BLaER1 (cell line): ENCODE measurements around the gene CHST10.
"Not testable (repeated sequence)": the region's sequence is repeated elsewhere in the genome, so short reads cannot be mapped to it uniquely, and the experiment has no call there.

ENCODE experiments used
- H3K27ac ChIP-seq: shearing (Covaris generic); formaldehyde crosslinking; 2 replicates; pipeline ENCODE4 v1.8.1; 2022
- H3K27me3 ChIP-seq: shearing (Covaris generic); formaldehyde crosslinking; 2 replicates; pipeline ENCODE4 v1.8.1; 2022
- H3K36me3 ChIP-seq: shearing (Covaris generic); formaldehyde crosslinking; 2 replicates; pipeline ENCODE4 v1.8.1; 2022
- H3K4me1 ChIP-seq: shearing (Covaris generic); formaldehyde crosslinking; 2 replicates; pipeline ENCODE4 v1.8.1; 2022
- H3K4me2 ChIP-seq: shearing (Covaris generic); formaldehyde crosslinking; 2 replicates; pipeline ENCODE4 v1.8.1; 2022
- H3K4me3 ChIP-seq: shearing (Covaris generic); formaldehyde crosslinking; 2 replicates; pipeline ENCODE4 v1.8.1; 2022
- H3K9ac ChIP-seq: shearing (Covaris generic); formaldehyde crosslinking; 2 replicates; pipeline ENCODE4 v1.8.1; 2022
- H3K9me3 ChIP-seq: shearing (Covaris generic); formaldehyde crosslinking; 2 replicates; pipeline ENCODE4 v1.8.1; 2022
- H4K20me1 ChIP-seq: shearing (Covaris generic); formaldehyde crosslinking; 2 replicates; pipeline ENCODE4 v1.8.1; 2022
- Cebpa-rat ChIP-seq: shearing (Covaris generic); IDR thresholded peaks from 2 replicates; pipeline ENCODE4 v1.8.1; 2022

The CHST10 gene, protein sequence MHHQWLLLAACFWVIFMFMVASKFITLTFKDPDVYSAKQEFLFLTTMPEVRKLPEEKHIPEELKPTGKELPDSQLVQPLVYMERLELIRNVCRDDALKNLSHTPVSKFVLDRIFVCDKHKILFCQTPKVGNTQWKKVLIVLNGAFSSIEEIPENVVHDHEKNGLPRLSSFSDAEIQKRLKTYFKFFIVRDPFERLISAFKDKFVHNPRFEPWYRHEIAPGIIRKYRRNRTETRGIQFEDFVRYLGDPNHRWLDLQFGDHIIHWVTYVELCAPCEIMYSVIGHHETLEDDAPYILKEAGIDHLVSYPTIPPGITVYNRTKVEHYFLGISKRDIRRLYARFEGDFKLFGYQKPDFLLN

DNA sequence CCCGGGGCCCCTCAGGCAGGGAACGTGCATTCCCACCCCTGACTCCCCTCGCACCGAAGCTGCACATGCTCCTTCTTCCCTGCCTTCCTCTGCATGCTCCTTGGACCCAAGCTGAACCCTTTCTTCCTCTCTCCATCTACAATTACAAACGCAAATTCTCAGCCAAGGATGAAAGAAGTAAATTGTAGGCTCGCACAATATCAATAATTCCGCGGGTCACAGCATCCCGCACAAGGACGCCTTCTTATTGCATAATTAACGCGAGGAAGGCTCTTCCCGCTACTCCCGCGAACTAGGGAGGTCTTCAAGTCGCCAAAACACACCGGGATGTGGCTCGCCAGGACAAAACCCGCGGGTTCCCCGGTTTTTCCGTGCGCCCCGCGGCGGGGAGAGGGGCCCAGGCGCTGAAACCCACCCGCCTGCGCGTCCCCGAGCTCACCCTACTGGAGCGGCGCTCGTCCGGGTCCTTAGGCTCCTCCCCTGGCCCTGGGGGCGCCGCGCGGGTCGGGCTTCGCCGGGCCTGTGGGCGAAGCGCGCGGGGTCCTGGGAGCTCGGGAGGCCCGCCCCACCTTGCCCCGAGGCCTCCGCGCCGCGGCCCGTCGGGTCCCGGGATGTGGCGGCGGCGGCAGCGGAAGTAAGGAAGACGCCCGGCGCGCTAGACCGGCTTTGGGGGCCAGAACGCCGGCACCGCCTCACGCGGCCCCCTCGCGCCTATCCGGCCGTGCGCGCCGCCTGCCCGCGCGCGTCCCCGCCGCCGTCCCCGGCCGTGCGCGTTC is at the start of gene CHST10:
Gene CHST10, minus strand, starts transcription at position 734 of the 776 bp plus-strand sequence. CDS start 10,993 bp downstream, outside the sequence.
- H3K9me3 ChIP-seq = no peaks in the 10 kb centered on the region
- peaks cover 27% of the 10 kb centered on the region for H3K36me3 ChIP-seq
- H3K4me2 ChIP-seq = peak within 1 kb of the TSS; percentile 92
- H3K27me3 ChIP-seq = no peaks in the 10 kb centered on the region
- peaks cover 18% of the 10 kb centered on the region for H3K4me1 ChIP-seq
- peak within 1 kb of the TSS; percentile 91 for H3K27ac ChIP-seq
- peak; percentile 42; the same call in 1 of the 2 replicates for TF ChIP-seq Cebpa-rat
- peak within 1 kb of the TSS; percentile 89 for H3K9ac ChIP-seq
- H3K4me3 ChIP-seq = peak within 1 kb of the TSS; percentile 88
- no peaks in the 10 kb centered on the region for H4K20me1 ChIP-seq

- H3K27ac ChIP-seq = no peak overlapping the region
- H3K9ac ChIP-seq = no peak overlapping the region
- H3K36me3 ChIP-seq = no peaks in the 10 kb centered on the region
- H3K4me1 ChIP-seq = no peaks in the 10 kb centered on the region
- H3K9me3 ChIP-seq = peaks cover 80% of the 10 kb centered on the region
- no peak for TF ChIP-seq Cebpa-rat
- H4K20me1 ChIP-seq = no peaks in the 10 kb centered on the region
- H3K27me3 ChIP-seq = no peaks in the 10 kb centered on the region
- no peak overlapping the region for H3K4me3 ChIP-seq
- H3K4me2 ChIP-seq = no peak overlapping the region
These were observed 43.5 kb upstream of the CHST10 start for GRCh38 chr2:100460904-100461530.

- not testable (repeated sequence) for H3K36me3 ChIP-seq, H4K20me1 ChIP-seq, H3K9ac ChIP-seq, H3K4me2 ChIP-seq, H3K4me1 ChIP-seq, H3K4me3 ChIP-seq, H3K27me3 ChIP-seq, H3K27ac ChIP-seq
- peaks cover 81% of the 10 kb centered on the region for H3K9me3 ChIP-seq
These were observed 38.9 kb upstream of the CHST10 start for GRCh38 chr2:100456357-100456756.

DNA sequence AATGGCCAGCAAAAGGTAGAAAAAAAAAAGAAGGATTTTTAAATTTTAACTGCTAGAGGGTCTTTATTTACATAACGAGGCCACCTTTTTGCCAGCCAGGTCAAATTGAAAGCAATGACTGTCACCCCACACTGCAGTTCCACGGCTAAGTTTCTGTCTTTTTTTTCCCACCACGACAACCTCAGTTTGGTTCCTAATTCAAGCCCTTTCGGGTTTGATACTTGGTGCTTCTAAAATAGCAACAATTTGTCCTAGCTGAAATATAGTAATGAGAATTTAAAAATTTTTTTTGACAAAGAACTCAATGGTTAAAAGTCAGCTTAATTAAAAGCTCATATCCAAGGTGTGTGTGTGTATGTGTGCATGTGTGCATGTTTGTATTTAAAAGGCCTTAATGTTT is 36.4 kb upstream of the CHST10 start:
- no peak for TF ChIP-seq Cebpa-rat
- no peaks in the 10 kb centered on the region for H3K36me3 ChIP-seq
- no peak overlapping the region for H3K9ac ChIP-seq
- no peaks in the 10 kb centered on the region for H3K4me1 ChIP-seq
- H3K4me2 ChIP-seq = no peak overlapping the region
- H3K4me3 ChIP-seq = no peak overlapping the region
- no peaks in the 10 kb centered on the region for H3K27me3 ChIP-seq
- no peaks in the 10 kb centered on the region for H4K20me1 ChIP-seq
- H3K27ac ChIP-seq = no peak overlapping the region
- peaks cover 64% of the 10 kb centered on the region for H3K9me3 ChIP-seq

- Histone ChIP-seq H3K9me3 (peaks cover 43% of the 10 kb centered on the region), H3K27me3 (no peaks in the 10 kb centered on the region), H3K27ac (no peak overlapping the region), H3K9ac (no peak overlapping the region), H3K4me3 (no peak overlapping the region), H3K4me1 (no peaks in the 10 kb centered on the region), H3K4me2 (no peak overlapping the region), H4K20me1 (no peaks in the 10 kb centered on the region), H3K36me3 (no peaks in the 10 kb centered on the region)
- no peak for TF ChIP-seq Cebpa-rat
These were observed 34.3 kb upstream of the CHST10 start for GRCh38 chr2:100451734-100452133.

DNA sequence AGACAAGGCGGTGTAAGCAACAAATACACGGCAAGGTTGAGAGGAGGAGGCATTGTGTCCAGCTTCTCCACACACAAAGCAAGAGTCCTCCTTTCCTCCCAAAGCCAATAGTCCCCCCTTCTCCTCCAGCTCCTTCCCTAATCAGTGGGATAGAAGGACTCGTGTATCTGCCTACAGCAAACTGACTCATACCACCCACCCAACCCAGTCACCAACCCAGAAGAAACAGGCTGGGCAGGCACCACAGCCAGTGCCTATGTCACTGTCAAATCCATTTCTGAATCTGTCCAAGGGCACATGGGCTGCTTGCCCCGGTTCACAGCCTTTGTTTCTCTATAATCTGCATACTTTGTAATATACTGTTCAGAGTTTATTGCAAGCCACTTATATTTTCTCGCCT is 33.6 kb upstream of the CHST10 start:
- Histone ChIP-seq H3K9ac (no peak overlapping the region), H4K20me1 (no peaks in the 10 kb centered on the region), H3K27ac (no peak overlapping the region), H3K4me2 (no peak overlapping the region), H3K9me3 (peaks cover 44% of the 10 kb centered on the region), H3K36me3 (no peaks in the 10 kb centered on the region), H3K4me3 (no peak overlapping the region), H3K27me3 (no peaks in the 10 kb centered on the region), H3K4me1 (no peaks in the 10 kb centered on the region)
- no peak for TF ChIP-seq Cebpa-rat

DNA sequence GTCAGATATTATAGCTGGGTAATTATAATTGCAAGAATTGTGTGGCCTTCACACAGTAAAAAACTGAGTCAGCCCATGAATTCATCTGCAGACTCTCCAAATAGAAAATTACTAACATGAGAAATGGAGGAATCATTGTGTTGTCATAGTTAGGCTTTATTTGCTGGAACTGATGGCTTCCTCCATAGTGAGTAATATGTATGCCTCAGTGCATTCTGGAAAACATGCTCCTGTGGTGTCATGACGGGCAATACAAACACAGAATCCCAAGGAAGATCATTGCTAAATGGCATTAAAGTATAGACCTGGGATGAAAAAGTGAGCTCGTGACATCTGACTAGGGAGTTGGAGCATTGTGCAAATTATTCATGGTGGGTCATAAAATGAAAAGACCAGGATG is 29.2 kb upstream of the CHST10 start:
- Histone ChIP-seq H3K27me3 (no peaks in the 10 kb centered on the region), H3K4me1 (no peaks in the 10 kb centered on the region), H4K20me1 (no peaks in the 10 kb centered on the region), H3K27ac (no peak overlapping the region), H3K4me2 (no peak overlapping the region), H3K36me3 (no peaks in the 10 kb centered on the region), H3K4me3 (no peak overlapping the region), H3K9me3 (peaks cover 22% of the 10 kb centered on the region), H3K9ac (no peak overlapping the region)
- no peak for TF ChIP-seq Cebpa-rat

DNA sequence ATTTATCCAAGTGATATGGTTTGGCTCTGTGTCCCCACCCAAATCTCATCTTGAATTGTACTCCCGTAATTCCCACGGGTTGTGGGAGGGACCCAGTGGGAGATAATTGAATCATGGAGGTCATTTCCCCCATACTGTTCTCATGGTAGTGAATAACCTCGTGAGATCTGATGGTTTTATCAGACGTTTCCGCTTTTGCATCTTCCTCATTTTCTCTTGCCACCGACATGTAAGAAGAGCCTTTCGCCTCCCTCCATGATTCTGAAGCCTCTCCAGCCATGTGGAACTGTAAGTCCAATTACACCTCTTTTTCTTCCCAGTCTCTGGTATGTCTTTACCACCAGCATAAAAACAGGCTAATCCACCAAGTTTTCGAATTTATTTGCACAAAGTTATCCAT is 20.3 kb upstream of the CHST10 start:
- H3K36me3 ChIP-seq = no peaks in the 10 kb centered on the region
- H3K4me2 ChIP-seq = no peak overlapping the region
- H3K4me3 ChIP-seq = no peak overlapping the region
- no peaks in the 10 kb centered on the region for H3K4me1 ChIP-seq
- H3K9me3 ChIP-seq = no peaks in the 10 kb centered on the region
- H3K27ac ChIP-seq = no peak overlapping the region
- H3K9ac ChIP-seq = no peak overlapping the region
- H3K27me3 ChIP-seq = no peaks in the 10 kb centered on the region
- TF ChIP-seq Cebpa-rat = no peak
- no peaks in the 10 kb centered on the region for H4K20me1 ChIP-seq

GRCh38 chr2:100429726-100430125 is 12.3 kb upstream of the CHST10 start:
- H4K20me1 ChIP-seq = no peaks in the 10 kb centered on the region
- no peak for TF ChIP-seq Cebpa-rat
- H3K36me3 ChIP-seq = no peaks in the 10 kb centered on the region
- no peak overlapping the region for H3K27ac ChIP-seq
- H3K4me3 ChIP-seq = no peak overlapping the region
- no peak overlapping the region for H3K9ac ChIP-seq
- no peaks in the 10 kb centered on the region for H3K27me3 ChIP-seq
- H3K4me1 ChIP-seq = no peaks in the 10 kb centered on the region
- H3K9me3 ChIP-seq = peaks cover 22% of the 10 kb centered on the region
- no peak overlapping the region for H3K4me2 ChIP-seq
